ENCODE measurements around the gene VIL1. TPM values are rescaled to one million over a fixed set of nuclear protein-coding genes. Genes with fewer than 3 reads are reported as not detected.
A peak's percentile ranks its signal among the peaks of the same experiment; 100 is the strongest.

The VIL1 gene
- total RNA-seq, 1 donor from 2014 or later, result 0.41 TPM

GRCh38 chr2:218437969-218438368 is 19.0 kb downstream of the VIL1 start:
- H3K4me1 ChIP-seq, result no peaks in the 10 kb centered on the region
- no peaks in the 10 kb centered on the region for H3K9me3 ChIP-seq
- no peak for DNase-seq
- no peaks in the 10 kb centered on the region for H3K36me3 ChIP-seq
- intact Hi-C loops (cut with DNase I), result no loop called here
- no peak for TF ChIP-seq CTCF (IDR thresholded peaks at IDR 0.05)
- H3K27me3 ChIP-seq (ENCODE audit: low read depth), result no peaks in the 10 kb centered on the region
- ATAC-seq, result no peak
- no peak overlapping the region for H3K4me3 ChIP-seq
- no peak overlapping the region for H3K27ac ChIP-seq

GRCh38 chr2:218438596-218438995 is 19.7 kb downstream of the VIL1 start:
- no peak for ATAC-seq
- H3K36me3 ChIP-seq, result no peaks in the 10 kb centered on the region
- intact Hi-C loops (cut with DNase I), result no loop called here

GRCh38 chr2:218444692-218445357 is 25.9 kb downstream of the VIL1 start:
- DNase-seq, result no peak
- Histone ChIP-seq H3K27me3 (ENCODE audit: low read depth) (no peaks in the 10 kb centered on the region), H3K36me3 (peaks cover 25% of the 10 kb centered on the region), H3K27ac (no peak overlapping the region), H3K9me3 (no peaks in the 10 kb centered on the region), H3K4me1 (no peaks in the 10 kb centered on the region), H3K4me3 (no peak overlapping the region)
- no peak for ATAC-seq
- intact Hi-C loops (cut with DNase I), result no loop called here
- TF ChIP-seq CTCF (IDR thresholded peaks at IDR 0.05), result no peak

More at GRCh38 chr2:218438596-218438995, 19.7 kb downstream of the VIL1 start:
- Histone ChIP-seq H3K4me1 (no peaks in the 10 kb centered on the region), H3K27ac (no peak overlapping the region), H3K9me3 (no peaks in the 10 kb centered on the region), H3K27me3 (ENCODE audit: low read depth) (no peaks in the 10 kb centered on the region), H3K4me3 (no peak overlapping the region)
- peak; percentile 41 for DNase-seq
- no peak for TF ChIP-seq CTCF (IDR thresholded peaks at IDR 0.05)

GRCh38 chr2:218445602-218446001 is 26.7 kb downstream of the VIL1 start:
- no peaks in the 10 kb centered on the region for H3K9me3 ChIP-seq
- no peak for TF ChIP-seq CTCF (IDR thresholded peaks at IDR 0.05)
- H3K36me3 ChIP-seq, result peaks cover 26% of the 10 kb centered on the region
- H3K4me3 ChIP-seq, result no peak overlapping the region
- H3K4me1 ChIP-seq, result no peaks in the 10 kb centered on the region
- no peak overlapping the region for H3K27ac ChIP-seq
- ATAC-seq (no peak), DNase-seq (no peak)
- H3K27me3 ChIP-seq (ENCODE audit: low read depth), result no peaks in the 10 kb centered on the region
- intact Hi-C loops (cut with DNase I), result no loop called here

GRCh38 chr2:218446547-218446946 is 27.6 kb downstream of the VIL1 start:
- H3K36me3 ChIP-seq, result peaks cover 26% of the 10 kb centered on the region

More at GRCh38 chr2:218446547-218446946, 27.6 kb downstream of the VIL1 start:
- Histone ChIP-seq H3K4me1 (no peaks in the 10 kb centered on the region), H3K27ac (no peak overlapping the region), H3K9me3 (no peaks in the 10 kb centered on the region), H3K4me3 (no peak overlapping the region), H3K27me3 (ENCODE audit: low read depth) (no peaks in the 10 kb centered on the region)
- intact Hi-C loops (cut with DNase I), result no loop called here
- DNase-seq (no peak), ATAC-seq (no peak)
- no peak for TF ChIP-seq CTCF (IDR thresholded peaks at IDR 0.05)

All from lower lobe of right lung (tissue), 2 donors.